Stimulated activated CD8-positive, alpha-beta memory T cell treated with anti-CD3 and anti-CD28 coated beads, Interleukin-12 subunit alpha, Interleukin-12 subunit beta, amount 100 ng/mL, for 24 hours (primary cell): Measurements from ENCODE around the gene PROC.
"Not testable (repeated sequence)": the region's sequence is repeated elsewhere in the genome, so short reads cannot be mapped to it uniquely, and the experiment has no call there.

Experiments used
- DNase-seq: peaks from one replicate; pipeline ENCODE4 v3.0.0-alpha.2; 2020; ENCODE audit errors: extremely low read depth

PROC gene

DNA sequence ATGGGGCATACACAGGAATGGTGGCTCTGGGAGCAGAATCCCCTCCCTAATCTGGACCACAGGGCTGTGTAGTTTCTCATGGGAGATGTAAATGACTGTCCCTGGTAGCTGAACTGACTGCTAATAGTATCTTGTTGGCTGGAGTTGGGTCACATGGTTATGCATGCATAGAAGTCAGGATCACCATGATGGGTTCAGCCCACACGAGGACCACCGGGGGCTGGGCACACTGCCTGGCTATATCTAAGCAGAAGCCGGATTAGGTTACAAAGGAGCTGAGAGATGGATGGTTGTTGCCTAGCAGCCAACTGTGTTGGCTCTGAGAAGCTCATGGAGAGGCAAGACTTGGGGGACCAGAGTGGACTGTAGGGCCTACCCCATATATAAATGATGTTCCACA, 23.7 kb upstream of the PROC start:
- DNase-seq: no peak

- no peak for DNase-seq
Measured at GRCh38 chr2:127397568-127398238, 20.5 kb upstream of the PROC start.

DNA sequence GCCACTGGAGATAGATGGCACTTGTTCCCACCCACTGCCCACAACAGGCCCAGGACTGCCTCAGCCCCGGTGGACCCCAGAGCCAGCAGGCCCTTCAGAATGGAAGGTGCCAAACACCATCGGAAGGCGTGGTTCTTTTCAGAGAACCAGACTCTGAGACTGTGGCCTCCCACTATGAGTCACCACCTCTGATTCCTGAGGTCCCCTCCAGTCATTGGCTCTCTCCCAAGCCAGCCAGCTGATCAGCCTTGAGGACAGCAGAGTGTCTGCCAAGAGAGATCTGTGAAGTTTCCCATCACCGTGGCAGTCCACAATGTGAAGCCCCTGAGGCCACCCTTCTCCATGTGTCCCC, 20.0 kb upstream of the PROC start:
- DNase-seq: no peak

DNA sequence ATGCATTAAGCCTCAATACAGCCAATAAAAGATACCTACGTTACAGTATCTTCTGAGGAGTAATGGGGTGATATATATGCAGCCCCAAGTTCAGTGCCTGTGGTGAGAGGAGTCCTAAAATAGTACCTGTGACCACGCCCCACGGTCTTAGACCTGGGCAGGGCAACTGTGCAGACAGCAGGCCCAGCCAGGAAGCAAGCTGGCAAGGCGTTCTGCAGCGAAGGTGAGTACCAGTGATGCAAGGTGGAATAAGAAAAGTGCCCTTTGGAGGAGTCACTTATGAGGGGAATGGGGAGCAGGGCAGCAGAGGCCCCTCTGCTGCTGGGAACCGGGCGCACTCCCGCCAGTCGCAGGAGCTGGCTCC, 17.7 kb upstream of the PROC start:
- DNase-seq: no peak

DNA sequence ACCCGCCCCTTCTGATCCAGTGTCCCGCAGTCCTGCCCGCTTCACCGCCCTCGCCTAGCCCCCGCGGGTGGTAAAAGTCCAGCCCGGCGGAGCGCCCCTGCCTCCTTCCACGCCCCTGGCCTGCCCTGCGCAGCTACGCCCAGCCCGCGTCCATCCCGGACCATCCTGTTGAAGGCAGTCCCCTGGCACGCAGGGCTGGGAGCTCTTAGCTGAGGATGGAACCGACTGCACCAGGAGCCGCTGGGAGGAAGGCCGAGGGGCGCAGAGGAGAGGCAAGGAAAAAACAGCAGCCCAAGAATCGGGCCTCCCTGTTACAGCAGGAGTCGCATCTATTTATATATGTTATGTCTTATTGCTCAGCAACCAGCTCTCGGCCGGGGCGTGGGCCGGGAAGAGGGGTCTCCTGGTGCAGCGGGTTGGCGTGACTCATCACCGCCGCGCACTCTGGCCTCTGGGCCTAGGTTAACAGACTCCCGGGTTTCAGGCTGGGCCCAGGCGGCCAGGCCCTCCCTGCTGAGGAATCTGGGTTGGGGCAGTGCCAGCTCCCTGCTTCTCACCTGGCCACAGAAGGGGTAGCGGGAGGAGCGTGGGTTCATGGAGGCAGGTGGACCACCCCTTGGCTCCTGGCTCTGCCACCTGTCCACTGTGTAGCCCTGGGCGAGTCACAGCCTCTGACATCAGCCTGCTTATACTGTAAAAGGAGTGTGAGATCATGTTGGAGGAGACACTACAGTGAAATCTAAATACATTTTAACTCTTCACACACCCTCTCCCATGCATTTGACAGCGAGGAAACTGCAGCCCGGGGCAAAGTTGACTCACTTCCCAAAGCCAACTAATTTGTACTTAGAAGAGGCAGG, 17.1 kb upstream of the PROC start:
- DNase-seq: no peak

DNA sequence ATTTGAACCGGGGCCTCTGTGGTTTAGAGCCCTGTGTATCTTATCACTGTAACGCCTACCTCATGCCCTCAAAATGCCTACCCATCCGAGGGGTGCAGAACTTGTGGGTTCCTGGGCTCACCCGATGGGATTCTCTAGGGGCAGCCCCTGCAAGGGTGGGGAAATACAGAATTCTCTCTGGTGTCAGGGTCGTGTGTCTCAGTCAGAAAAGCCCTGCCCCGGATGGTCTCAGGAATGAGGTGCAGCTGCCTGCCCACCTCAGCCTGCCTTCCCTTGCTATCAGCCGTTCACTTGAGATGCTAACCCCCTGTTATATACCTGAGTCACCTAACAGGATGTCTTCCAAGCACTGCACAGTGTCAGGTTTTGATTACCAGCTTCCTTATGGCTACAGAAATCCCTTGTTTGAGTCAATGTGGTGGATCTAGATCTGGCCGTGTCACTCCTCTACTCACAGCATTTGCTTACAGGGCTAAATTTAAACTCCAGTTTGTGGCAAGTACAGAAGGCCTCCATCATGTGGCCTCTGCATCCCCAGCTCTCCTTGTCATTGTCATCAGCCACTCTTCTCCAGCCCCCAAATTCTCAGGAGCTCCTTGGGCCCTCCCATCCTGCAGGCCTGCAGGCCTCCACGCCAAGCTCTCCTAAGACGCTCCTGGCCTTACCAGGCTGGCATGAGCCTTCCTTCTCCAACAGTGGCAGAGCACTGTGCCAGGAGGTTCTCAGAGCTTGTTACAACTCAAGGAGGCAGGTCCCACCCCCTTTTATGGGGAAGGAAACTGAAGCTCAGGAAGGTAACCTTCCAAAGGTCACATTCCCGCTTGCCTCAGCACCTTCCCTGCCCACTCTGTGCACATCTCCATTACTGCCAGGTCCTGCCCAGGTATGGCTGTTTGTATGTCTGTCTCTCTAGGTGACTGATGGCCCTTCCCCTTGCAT, 16.2 kb upstream of the PROC start:
- no peak for DNase-seq

DNA sequence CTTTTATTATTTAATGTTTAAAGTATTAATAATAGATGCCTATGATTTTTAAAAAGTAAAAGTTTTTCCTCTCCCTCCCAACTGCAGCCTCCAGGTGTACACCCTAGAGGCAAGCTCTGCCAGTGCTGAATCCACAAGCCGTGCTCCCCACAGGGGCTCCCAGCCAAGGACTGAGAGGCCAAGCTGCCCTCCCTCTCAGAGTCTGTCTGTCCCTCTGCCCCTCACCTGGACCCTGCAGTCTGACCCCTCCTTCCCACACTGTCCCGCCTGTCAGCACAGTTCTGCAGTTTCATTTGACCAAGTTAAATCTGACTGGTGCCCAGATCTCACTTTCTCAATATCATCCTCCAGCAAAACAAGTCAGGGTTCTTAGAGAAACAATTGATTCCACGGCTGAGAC, 14.8 kb upstream of the PROC start:
- DNase-seq: no peak

GRCh38 chr2:127404466-127405254, 13.6 kb upstream of the PROC start:
- DNase-seq: no peak

DNA sequence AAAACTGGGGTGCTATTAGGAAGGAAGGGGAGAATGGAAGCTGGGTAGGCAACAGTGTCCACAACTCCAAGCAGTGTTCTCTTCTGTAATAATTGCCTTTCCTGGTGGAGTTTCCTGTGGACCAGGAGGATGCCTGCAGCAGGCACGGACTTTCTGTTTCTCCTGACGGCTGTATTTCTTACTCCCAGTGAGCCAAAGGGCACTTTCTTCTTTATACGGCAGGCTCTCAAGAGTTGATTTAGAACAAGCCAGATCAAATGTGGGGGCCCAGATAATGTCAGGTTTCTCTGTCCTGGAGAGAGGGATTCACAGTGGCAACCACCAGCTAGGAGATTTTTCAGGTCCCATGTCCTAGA, 13.0 kb upstream of the PROC start:
- DNase-seq: no peak

DNA sequence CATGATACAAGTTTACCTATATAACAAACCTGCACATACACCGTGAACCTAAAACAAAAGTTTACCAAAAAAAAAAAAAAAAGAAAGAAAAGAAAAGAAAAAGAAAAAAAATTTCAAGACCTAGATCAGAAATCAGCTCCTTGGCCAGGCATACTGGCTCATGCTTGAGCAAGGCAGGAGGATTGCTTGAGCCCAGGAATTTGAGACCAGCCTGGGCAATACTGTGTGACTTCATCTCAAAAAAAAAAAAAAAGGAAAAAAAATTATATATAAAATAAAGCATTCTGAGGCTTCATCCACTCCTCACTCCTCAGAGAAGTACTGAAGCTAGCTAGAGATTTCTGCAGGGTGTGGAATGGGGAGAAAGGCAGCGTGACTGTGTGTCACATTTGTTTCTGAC, 11.8 kb upstream of the PROC start:
- no peak for DNase-seq

DNA sequence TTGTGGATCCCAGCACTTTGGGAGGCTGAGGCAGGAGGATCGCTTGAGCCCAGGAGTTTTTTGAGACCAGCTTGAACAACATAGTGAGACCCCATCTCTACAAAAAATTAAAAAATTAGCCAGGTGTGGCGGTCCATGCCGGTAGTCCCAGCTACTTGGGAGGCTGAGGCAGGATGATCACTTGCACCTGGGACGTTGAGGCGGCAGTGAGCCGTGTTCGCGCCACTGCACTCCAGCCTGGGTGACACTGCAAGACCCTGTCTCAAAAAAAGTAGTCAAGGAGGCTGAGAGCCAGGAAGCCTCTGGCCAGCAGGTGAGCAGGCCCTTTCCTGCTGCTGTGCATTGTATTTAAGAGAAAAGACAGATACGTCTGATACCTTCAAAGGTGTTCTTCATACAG, 11.1 kb upstream of the PROC start:
- DNase-seq: no peak

GRCh38 chr2:127407661-127408003, 10.6 kb upstream of the PROC start:
- DNase-seq: no peak

DNA sequence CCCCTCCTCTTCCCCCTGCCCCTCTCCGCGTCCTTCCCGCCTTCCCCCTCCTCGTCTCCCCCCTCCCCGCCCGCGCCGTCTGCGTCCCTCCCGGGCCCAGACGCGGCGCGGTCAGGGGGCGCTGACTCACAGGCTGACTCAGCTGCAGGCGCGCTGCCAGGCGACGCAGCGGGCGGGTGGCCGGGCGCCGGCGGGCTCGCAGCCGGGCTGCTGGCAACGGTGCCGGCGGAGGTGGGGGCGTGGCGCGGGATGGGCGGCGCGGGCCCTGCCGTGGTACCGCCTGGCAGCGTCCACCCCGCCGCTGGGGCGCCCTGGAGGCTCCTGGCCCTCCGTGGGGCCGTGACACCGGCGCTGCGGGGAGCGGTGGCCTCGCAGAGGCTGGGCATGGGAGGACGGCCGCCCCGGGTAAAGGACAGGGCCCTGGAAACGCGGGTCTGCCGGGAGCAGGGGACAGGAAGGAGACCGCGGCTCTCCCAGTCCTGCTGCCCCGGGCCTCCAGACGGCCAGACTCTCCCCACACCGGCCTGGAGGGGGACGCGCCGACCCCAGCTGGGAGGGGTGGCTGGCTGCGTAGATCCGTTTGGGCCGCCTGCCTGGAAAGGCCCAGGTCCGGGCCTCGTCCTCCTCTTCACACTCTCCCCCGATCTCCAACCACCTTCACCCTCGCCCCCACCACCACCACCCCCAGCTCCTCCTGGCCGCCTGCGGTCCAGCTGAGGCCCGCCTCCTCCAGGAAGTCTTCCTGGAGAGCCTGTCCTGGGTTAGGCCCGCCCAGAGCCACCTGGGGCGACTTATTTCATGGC, 10.0 kb upstream of the PROC start:
- DNase-seq: peak; percentile 68

DNA sequence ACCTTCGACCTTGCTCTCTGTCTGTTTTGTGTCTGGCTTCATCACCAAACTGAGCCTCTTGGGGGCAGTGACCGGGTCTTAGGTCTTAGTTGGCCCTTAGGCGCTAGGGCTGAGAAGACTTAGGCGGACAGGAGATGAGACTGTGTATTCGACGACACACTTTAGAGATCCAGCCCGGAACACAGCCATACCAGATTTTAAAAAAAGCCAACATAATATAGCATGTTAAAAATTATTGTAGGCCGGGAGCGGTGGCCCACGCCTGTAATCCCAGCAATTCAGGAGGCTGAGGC, 9.5 kb upstream of the PROC start:
- no peak for DNase-seq

GRCh38 chr2:127409716-127410115, 8.5 kb upstream of the PROC start:
- DNase-seq: not testable (repeated sequence)

DNA sequence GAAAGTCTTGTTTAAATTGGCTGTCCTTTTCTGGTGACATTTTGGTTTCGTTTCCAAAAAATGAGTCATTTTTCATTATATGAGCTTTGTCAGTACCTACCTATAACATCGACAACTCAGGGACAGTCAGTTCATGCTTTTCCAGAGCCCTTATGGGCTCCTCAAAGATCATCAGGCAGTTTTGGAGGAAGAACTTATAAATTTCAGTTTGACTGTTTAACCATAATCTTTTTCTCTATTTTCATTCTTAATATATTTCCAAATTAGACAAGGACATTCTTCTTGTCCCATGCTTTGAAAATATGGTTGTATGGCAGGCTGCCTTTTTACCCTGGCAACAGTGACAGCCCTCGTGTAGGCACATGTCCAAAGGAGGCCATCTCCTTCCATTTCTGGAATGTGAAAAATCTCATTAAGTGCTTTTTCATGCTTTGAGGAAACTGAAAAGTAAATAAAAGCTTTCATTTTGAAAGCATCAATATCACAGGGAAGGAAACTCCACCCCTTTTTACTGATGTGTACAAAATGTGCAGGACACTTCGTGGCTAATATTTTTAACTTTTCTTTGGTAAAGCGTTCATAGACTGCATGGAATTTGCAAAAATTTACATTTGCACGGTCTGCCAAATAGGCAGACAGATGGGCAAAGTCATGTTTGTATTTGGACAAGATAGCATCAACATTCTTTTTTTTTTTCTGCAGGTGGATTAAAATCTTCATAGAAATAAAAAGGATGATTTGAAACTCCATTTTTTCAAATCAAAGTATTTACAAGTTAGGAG, 7.2 kb upstream of the PROC start:
- no peak for DNase-seq

GRCh38 chr2:127411653-127412369, 6.4 kb upstream of the PROC start:
- DNase-seq: no peak

DNA sequence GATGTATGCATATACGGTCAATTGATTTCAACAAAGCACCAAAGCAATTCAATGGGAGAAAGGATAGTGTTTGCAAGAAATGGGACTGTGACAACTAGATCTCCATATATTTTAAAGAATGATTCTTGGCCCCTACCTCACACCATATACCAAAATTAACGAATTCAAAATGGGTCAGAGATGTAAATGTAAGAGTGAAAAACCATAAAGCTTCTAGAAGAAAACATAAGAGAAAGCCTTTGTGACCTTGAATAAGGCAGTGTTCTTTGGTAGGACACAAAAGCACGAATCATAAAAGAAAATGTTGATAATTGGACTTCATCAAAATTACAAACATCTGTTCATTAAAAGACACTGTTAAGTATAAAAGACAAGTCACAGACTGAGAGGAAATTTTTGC, 5.0 kb upstream of the PROC start:
- DNase-seq: no peak

DNA sequence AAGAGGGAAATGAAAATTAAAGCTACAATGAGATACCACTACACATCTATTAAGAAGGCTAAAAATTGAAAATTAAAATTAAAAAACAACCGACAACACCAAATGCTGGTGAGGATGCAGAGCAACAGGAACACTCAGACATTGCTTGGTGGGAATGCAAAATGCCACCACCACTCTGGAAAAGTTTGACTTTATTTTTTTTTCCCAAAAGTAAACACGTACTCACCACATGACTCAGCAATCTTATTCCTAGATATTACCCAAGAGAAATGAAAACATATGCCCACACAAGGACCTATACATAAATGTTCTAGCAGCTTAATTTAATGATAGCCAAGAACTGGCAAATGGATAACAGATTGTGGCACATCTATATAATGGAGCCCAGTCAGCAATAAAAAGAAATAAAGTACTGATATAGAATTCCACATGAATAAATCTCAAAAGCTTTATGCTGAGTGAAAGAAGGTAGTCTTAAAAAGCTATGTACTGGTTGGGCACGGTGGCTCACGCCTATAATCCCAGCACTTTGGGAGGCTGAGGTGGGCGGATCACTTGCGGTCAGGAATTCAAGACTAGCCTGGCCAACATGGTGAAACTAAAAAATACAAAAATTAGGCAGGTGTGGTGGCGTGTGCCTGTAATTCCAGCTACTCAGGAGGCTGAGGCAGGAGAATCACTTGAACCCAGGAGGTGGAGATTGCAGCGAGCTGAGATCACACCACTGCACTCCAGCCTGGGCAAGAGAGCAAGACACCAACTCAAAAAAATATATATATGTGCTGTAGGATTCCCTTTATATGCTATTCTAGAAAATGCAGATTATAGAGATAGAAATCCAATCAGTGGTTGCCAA, 4.2 kb upstream of the PROC start:
- no peak for DNase-seq
